Activated CD4-positive, alpha-beta T cell treated with anti-CD3 and anti-CD28 coated beads, Interleukin-2, amount 50 U/mL, for 48 hours (primary cell): ENCODE results near the gene MTUS2.

Experiments
- DNase-seq, 2 experiments: peaks; one replicate each; pipeline ENCODE4 v3.0.0-alpha.2; 2020

MTUS2 gene

DNA sequence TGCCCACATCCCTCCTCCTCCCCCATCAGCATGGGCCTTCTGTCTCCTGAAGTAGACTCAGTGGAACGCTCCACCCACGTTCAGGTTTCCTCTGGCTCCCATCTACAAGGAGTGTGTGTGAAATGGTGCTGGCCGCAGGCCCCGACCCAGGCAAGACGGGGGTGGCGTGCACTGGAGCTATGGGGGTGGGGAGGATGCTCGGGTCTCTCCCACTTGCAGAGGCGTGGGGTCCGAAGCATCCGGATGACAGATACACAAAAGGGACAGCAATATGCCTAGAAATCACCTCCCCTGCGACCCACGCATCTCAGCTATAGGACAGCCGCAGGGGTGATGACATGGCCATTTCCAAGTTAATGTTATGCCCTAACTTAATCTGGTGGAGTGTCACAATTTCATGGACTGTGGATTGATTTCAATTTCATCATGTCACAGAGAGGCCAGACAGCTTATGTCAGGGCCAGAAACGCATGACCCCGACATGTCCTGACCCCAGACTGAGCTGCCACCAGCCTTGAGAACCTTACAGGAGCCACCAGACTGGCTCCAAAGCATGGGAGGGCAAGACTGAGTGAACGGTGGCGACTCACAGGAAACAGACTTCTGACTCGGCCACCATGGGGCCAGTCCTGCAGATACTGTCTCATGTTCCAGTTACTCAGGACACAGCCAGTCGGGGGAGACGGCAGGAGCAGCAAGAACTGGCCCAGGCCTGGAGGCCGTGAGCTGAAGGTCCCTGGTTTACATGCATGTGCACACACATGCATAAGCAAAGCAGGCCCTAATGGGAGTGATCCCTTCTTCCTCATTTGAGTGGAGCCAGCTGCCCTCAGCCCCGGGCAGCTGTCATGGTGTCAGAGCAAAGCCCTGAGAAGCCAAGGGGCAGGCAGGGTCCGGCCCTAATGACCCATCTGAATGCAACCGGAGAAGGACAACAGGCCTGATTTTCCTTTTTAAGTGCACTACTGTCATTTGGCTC, 693.2 kb downstream of the MTUS2 start:
- no peak for DNase-seq

DNA sequence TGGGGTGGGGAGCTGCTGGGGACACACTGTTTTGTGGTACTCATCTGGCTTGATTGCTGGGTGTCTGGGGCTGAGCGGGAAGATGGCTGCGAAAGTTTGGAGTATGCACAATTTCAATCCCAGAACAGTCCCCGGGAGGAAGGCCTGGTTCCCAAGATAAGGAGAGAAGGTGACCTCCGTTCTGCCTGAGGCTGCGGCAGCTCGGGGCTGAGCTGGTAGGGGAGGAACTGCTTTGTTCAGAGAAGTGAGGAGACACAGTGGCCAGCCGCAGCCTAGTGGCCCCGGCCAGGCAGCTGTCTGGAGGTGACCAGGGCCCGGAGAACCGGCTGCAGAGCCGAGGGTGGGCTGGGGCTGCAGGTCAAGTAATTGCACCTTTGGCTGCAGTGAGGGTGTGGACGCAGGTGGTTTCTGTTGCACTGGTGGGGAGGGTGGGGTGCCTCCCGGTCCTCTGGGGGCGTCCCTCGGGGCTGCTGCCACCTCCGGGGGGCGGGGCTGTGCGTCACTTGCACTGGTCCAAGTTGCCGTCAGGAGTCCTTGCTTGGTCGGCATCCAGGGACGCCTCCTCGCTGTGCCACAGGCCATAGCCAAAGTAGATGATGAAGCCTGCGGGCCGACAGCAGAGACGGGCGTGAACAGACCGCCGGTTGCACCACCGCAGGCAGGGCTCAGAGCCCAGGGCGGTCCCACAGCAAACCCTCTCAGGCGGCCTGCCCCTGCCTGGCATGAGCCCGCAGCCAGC, 694.0 kb downstream of the MTUS2 start:
- no peak for DNase-seq

- no peak for DNase-seq
Observed at GRCh38 chr13:29514720-29515310, 694.7 kb downstream of the MTUS2 start.

- no peak for DNase-seq
Observed at GRCh38 chr13:29515372-29515771, 695.2 kb downstream of the MTUS2 start.

DNA sequence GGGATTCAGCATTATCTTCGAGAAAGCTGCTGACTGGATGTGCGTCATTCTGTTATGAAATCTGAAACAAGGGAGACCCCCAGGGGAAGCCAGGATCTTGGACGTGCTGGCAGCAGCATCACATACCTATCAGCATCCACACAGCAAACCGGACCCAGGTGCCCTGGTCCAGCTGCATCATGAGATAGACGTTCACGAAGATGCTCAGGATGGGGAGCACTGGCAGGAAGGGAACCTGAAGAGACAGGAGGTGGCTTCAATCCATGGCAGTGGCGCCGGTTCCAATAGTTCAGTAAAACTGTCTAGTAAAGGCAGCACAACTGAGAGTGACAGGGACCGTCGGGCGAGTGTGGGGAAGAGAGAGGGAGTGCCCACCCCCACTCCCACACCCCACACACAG, 695.9 kb downstream of the MTUS2 start:
- no peak for DNase-seq

DNA sequence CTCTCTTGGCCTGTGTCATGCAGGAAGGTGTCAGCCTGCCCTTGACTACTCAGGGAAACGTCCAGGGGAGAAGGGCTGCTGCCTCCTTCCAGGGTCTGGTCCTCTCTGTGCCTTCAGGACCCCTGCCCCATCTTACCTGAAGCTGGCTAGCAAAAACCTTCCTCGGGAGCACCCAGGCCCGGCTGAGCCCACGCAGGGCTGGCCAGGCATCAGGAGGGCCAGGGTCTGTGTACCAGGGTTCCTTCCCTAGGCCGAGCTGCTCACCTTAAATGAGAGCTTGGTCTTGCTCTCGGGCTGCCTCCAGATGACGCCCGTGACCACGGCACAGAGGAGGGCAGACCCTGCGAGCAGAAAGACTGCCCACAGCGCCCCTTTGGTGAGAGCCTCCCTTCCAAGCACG, 696.7 kb downstream of the MTUS2 start:
- DNase-seq = no peak

GRCh38 chr13:29519921-29520320, 699.8 kb downstream of the MTUS2 start:
- DNase-seq = no peak

DNA sequence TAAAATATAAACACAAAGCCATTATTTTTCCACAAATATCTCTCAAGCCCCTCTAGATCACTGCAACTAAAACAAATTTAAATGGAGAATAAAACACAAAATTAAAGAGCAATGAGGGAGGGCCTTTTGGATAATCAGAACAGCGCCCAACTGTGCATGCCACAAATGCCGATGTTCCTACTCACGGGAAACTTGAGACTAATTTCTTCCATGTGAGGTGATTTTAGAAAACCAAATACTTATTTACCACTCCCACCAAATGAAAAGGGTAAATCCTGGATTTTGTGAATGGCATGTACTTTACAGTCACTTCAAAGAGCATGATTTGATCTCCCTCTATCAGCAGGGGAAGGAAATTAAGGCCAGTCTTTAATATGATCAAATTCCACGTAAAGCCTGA, 700.5 kb downstream of the MTUS2 start:
- DNase-seq = no peak

- DNase-seq = no peak
Observed at GRCh38 chr13:29521336-29521735, 701.2 kb downstream of the MTUS2 start.

DNA sequence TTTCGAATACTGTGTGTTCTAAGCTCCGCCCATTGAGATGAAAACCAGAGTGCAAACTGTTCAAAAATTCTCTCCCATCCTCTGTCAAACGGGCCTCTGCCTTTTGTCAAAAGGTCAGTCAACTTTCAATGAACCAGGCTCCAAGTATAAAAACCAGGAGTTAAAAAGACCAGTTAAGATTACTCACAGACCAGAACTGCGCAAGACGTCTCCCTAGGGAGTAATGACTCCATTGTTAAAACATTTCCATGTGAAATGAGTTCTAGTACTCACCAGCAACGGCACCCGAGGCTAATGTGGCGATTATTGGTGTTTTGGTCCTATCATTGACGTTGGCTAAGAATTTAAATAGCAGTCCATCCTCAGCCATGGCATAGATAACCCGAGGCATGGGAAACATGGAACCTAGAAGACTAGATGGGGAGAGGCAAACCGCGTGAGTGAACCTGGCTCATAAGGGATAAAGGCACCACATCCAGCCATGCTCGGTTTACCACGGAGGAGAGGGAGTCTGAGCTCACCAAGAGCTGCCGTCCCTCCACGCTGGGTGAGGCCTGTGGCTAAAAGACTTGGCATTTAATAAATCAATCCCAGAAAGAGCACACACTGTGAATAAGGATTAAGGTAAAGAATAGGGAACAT, 702.0 kb downstream of the MTUS2 start:
- DNase-seq = no peak

DNA sequence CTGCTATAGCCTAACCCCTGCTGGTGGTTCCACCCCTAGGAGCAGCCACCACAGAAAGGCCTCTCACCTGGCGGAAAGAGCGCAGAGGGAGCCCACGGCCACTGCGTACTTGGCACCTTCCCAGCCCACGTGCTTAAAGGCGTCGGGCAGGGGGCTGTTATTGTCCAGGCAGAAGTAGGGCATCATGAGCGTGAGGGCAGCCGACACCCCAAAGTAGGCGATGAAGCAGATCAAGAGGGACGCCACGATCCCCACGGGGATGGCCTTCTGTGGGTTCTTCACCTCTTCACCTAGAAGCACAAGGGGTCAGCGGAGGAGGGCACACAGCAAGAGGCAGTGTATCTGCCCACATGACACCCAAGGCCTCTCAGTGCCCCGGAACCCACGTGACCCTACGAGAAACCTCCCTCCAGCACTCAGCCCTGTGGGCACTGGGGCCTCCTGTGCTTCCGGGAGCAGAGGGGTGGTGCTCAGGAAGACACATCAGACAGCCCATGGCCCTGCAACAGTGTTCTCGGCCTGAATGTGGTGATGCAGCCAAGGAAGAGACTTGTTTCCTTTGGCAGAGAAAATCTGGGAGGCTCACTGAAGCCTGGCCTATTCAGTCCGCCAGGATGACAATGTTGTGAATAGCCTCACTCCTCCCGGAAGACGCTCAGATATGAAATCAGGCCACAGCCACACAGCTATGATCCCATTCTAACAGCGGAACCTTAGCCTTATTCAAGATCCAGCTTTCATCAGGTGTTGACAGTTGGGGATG, 703.2 kb downstream of the MTUS2 start:
- DNase-seq = no peak

DNA sequence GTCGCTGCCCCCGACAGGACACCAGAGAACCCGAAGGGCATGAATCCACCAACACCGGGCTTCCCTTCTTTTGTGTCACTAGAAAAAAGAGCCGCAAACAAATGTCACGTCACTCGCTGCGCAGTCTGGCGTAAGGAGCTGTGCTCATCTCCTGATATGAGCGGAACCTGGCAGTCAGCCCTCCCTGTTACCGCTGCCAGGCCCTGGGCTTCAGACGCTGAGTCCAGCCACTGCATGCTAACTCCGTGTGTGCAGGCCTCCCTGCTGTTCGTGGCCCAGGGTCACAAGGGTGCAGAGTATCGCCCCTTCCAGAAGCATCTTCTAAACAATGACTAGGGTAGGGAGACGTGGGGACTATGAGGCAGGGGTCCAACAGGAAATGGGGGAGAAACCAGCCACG, 704.0 kb downstream of the MTUS2 start:
- DNase-seq = no peak

DNA sequence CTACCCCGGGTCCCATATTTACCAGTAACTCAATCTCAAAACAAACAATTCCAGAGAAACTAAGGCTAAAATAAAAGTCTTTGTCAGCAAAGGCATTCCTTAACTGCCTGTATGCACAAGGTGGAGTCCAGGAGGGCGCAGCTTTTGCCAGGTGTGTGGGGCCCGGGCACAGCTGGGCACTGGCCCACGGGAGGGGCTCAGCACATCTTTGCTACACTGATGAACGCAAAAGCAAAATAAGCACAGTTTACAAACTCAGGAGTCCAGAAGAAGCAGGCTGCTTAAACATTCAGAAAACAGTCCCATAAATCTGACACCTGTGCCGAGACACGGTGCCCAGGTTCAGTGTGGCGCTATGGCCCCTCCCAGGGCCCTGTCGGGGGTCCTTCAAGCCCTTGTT, 704.5 kb downstream of the MTUS2 start:
- DNase-seq = no peak

GRCh38 chr13:29525757-29526156, 705.6 kb downstream of the MTUS2 start:
- no peak for DNase-seq

- no peak for DNase-seq
Observed at GRCh38 chr13:29526741-29527140, 706.6 kb downstream of the MTUS2 start.

DNA sequence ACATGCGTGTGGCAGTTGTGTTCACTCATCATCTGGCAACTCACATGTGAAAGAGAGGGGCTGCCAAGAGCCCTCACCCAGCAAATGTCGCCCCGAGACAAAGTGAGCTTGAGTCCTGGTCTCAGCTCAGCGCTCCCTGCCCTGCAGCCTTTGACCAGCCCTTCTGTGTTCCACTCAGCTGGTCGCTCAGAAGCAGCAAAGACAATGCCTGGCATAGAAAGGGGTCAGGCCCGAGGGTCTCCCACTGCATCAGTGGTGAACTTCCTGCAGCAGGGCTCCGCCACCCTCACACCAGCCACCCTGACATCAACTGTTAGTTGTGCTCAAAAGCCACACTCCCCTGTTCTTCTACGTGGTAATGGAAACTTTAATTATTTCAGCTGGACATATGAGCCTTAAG, 707.4 kb downstream of the MTUS2 start:
- no peak for DNase-seq

- no peak for DNase-seq
Observed at GRCh38 chr13:29527916-29528315, 707.8 kb downstream of the MTUS2 start.

DNA sequence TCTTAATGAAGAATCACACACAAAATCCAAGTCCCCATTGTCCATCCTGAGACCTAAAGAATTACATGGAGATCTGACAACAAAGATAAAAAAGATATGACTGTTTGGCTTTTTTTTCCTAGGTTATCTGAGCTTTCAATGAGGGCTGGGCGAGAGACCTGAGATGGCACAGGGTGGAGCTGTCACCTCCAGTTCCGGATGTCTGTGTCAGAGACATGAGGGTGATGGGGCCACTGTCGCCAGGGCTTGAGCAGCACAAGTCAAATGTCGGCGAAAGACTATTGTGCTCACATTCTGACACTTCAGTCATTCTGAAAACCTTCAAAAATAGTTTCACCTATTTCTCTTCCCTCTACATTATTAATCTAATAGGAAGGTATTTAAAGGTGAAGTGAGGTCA, 709.6 kb downstream of the MTUS2 start:
- DNase-seq = no peak

GRCh38 chr13:29530901-29531300, 710.8 kb downstream of the MTUS2 start:
- no peak for DNase-seq

GRCh38 chr13:29532116-29532515, 712.0 kb downstream of the MTUS2 start:
- no peak for DNase-seq

- DNase-seq = no peak
Observed at GRCh38 chr13:29532821-29533220, 712.7 kb downstream of the MTUS2 start.

DNA sequence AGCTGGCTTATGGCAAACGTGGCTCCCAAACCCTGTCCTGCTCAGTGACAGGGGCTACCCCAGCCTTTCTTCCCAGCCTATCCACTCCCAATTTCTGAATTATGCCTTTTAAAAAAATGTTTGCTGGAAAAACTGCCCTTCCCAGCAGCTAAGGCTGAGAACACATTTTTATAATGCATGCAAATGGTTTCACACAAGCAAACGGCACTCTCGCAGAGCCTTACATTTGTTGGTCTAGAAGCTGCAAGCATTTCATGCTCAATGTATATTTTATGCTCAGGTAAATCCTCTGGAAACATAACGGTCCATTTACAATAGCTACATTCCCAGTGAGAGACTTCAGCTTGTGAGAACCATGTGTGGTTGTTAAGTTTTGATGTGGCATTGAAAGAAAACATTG, 713.9 kb downstream of the MTUS2 start:
- DNase-seq = no peak
